Upper lobe of left lung (tissue), 6 donors: ENCODE data around the gene ARHGEF4. TPM values are rescaled to one million over a fixed set of nuclear protein-coding genes. Genes with fewer than 3 reads are reported as not detected.
"Not testable (repeated sequence)": the region's sequence is repeated elsewhere in the genome, so short reads cannot be mapped to it uniquely, and the experiment has no call there.

Experiments
- ATAC-seq, 2 donors: fragments of 200-7000 bp; cut with Tn5 transposase; one replicate each; pipeline ENCODE4 v1.9.1; 2022; ENCODE audit warnings: mild to moderate bottlenecking in 2 of 2, moderate library complexity in 2 of 2; ENCODE audit not compliant: low FRiP score in 2 of 2
- DNase-seq, 2 donors: peaks; one replicate each; pipeline ENCODE4 v3.0.0-alpha.2; 2019 to 2020
- H3K27ac ChIP-seq, 4 donors: fragments of 200-600 bp; sonication (generic); one replicate each; pipeline ENCODE4 v1.5.1; 2016 to 2019
- H3K27me3 ChIP-seq, 4 donors: fragments of 200-600 bp; sonication (generic); one replicate each; pipeline ENCODE4 v1.5.1; 2017 to 2019
- H3K36me3 ChIP-seq, 4 donors: fragments of 200-600 bp; sonication (generic); one replicate each; pipeline ENCODE4 v1.5.1; 2016 to 2019
- H3K4me1 ChIP-seq, 4 donors: fragments of 200-600 bp; sonication (generic); one replicate each; pipeline ENCODE4 v1.5.1; 2018 to 2019
- H3K4me3 ChIP-seq, 4 donors: fragments of 200-600 bp; sonication (generic); one replicate each; pipeline ENCODE4 v1.5.1; 2017 to 2019; ENCODE audit warnings: mild to moderate bottlenecking in 2 of 4, moderate library complexity in 1 of 4
- H3K9me3 ChIP-seq, 4 donors: fragments of 200-600 bp; sonication (generic); one replicate each; pipeline ENCODE4 v1.5.1; 2018 to 2019
- EP300 ChIP-seq, 4 donors: sonication (generic); formaldehyde crosslinking; IDR thresholded peaks; one replicate each; pipeline ENCODE4 v1.5.1; 2017; ENCODE audit warnings: antibody characterized with exemption in 4 of 4, control low read depth in 2 of 4
- POLR2A ChIP-seq, 4 donors: fragments of 450-650 bp; IDR thresholded peaks; one replicate each; pipeline ENCODE4 v1.5.1; 2016 to 2017; ENCODE audit warnings: antibody characterized with exemption in 4 of 4, mild to moderate bottlenecking in 2 of 4
- POLR2AphosphoS5 ChIP-seq, 2 donors: sonication (generic); formaldehyde crosslinking; IDR thresholded peaks; one replicate each; pipeline ENCODE4 v1.5.1; 2017; ENCODE audit warnings: antibody characterized with exemption in 2 of 2
- WGBS, 2 donors: methylation state at CpG; one replicate each; pipeline ENCODE4 v1.1.5; 2017 to 2018; 5-methylcytosine and 5-hydroxymethylcytosine counted together
- total RNA-seq, 6 donors: library from RNA; depleted of rRNA in 4 of 6; stranded (reverse); fragments of >200 nt in 4 of 6; gene quantifications; one replicate each; pipeline versions ENCODE4 v1.1.0 to v1.2.1, GENCODE V29; 2016 to 2021
- TF ChIP-seq, protein P1 (sequence below), 6 experiments: fragments of 450-650 bp in 4 of 6; fragments of 200-600 bp in 2 of 6; sonication (generic) in 2 of 6; IDR thresholded peaks; one replicate each; pipeline ENCODE4 v1.5.1; 2016 to 2019; ENCODE audit warnings: antibody characterized with exemption in 6 of 6
- donor health status: DM: no; HTN: no; CAD: no; lungs with moderate emphysema.
- donor health status: DM: no; HTN: yes; CAD: no; lungs with severe emphysema.

Gene ARHGEF4
- total RNA-seq, 6 donors from 2014 or later = 10.1 to 101 (median 22.5) TPM

DNA sequence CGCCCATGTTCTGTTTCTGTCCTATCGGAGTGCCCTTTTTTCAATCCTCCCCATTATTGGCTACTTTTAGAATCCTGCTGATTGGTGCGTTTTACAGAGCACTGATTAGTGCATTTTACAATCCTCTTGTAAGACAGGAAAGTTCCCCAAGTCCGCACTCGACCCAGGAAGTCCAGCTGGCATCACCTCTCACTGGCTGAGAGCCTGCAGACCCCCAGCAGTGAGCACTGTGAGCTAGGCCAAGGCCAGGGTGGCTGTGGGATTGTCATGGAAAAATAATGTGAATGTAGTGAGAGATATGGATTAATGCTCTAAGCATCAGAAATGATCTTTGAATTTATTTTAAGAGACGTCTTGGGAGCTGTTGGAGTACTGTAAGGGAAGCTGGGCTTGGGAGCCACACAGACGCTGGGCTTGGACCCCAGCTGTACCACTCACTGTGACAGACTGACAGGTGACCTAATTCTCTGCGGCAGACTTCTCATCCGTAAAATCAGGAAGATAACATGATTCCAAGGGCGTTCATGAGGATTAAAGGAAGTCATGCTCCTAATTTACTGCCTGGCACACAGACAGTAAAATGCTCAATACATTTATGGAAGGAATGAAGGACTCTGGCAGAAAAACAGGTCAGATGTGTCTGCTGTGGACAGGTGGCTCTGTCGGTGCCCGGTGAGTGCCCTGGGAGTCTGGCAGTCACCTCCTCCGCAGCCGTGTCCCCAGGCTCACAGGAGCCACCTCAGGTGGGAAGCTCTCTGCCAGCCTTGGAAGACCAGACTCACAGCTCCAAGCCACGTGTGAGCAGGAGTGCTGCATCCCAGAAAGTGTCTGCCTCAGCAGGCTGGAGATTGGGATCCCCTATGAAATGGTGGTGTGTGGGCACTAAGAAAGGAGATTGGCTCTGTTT is 151.1 kb downstream of the ARHGEF4 start:
- no peak for DNase-seq
- 74 to 80% methylated on average over 15 of the region's 15 CpGs for WGBS, 2 donors
- ATAC-seq = no peak

DNA sequence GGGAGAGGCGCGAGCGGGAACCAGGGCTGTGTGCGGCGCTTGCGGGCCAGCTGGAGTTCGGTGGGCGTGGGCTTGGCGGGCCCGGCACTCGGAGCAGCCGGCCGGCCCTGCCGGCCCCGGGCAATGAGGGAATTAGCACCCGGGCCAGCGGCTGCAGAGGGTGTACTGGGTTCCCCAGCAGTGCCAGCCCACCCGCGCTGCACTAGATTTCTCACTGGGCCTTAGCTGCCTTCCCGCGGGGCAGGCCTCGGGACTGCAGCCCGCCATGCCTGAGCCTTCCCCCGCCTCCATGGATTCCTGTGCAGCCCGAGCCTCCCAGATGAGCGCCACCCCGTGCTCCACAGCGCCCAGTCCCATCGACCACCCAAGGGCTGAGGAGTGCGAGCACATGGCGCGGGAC is 154.7 kb downstream of the ARHGEF4 start:
- not testable (repeated sequence) for H3K4me3 ChIP-seq, H3K36me3 ChIP-seq, H3K4me1 ChIP-seq, DNase-seq, H3K9me3 ChIP-seq, H3K27ac ChIP-seq, H3K27me3 ChIP-seq, ATAC-seq
- WGBS, 2 donors = 95 to 97% methylated on average over 10 to 28 of the region's 32 CpGs

More for the DNA sequence above, 151.1 kb downstream of the ARHGEF4 start:
- no peaks in the 10 kb centered on the region for H3K36me3 ChIP-seq
- no peak overlapping the region for H3K27ac ChIP-seq
- H3K4me3 ChIP-seq = no peak overlapping the region
- no peaks in the 10 kb centered on the region for H3K9me3 ChIP-seq
- H3K4me1 ChIP-seq = peaks cover 0 to 3% (median 0%) of the 10 kb centered on the region in 4 donors
- no peaks in the 10 kb centered on the region for H3K27me3 ChIP-seq
- no peak for TF ChIP-seq POLR2AphosphoS5 (IDR thresholded peaks at IDR 0.05)
- no peak for TF ChIP-seq EP300 (IDR thresholded peaks at IDR 0.05)
- no peak for TF ChIP-seq POLR2A (IDR thresholded peaks at IDR 0.05)
- TF ChIP-seq, protein P1, sequence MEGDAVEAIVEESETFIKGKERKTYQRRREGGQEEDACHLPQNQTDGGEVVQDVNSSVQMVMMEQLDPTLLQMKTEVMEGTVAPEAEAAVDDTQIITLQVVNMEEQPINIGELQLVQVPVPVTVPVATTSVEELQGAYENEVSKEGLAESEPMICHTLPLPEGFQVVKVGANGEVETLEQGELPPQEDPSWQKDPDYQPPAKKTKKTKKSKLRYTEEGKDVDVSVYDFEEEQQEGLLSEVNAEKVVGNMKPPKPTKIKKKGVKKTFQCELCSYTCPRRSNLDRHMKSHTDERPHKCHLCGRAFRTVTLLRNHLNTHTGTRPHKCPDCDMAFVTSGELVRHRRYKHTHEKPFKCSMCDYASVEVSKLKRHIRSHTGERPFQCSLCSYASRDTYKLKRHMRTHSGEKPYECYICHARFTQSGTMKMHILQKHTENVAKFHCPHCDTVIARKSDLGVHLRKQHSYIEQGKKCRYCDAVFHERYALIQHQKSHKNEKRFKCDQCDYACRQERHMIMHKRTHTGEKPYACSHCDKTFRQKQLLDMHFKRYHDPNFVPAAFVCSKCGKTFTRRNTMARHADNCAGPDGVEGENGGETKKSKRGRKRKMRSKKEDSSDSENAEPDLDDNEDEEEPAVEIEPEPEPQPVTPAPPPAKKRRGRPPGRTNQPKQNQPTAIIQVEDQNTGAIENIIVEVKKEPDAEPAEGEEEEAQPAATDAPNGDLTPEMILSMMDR (IDR thresholded peaks at IDR 0.05) = no peak

DNA sequence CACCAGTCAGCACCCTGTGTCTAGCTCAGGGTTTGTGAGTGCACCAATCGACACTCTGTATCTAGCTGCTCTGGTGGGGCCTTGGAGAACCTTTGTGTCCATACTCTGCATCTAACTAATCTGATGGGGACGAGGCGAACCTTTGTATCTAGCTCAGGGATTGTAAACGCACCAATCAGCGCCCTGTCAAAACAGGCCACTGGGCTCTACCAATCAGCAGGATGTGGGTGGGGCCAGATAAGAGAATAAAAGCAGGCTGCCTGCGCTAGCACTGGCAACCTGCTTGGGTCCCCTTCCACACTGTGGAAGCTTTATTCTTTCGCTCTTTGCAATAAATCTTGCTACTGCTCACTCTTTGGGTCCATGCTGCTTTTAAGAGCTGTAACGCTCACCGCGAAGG is 155.3 kb downstream of the ARHGEF4 start:
- not testable (repeated sequence) for H3K36me3 ChIP-seq, H3K27me3 ChIP-seq, ATAC-seq, H3K27ac ChIP-seq, DNase-seq, H3K9me3 ChIP-seq, H3K4me1 ChIP-seq, H3K4me3 ChIP-seq
- WGBS, 2 donors = 91 to 92% methylated on average over 9 to 10 of the region's 10 CpGs

DNA sequence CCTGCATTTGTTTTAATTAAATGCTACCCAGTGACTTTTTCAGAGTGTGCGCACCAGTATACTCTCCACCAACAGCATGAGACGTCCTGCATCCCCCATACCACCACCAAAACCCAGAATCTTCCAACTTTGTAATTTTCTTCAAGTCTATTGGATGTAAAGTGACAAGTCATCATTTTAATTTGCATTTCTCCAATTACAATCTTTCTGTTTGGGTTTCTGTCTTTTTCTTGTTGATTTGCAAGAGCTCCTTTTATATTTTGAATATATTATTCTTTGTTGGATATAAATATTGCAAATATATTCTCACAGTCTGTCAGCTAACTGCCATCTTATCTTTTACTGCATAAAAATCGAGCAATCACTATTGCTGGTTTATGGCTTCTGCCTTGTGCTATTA is 160.0 kb downstream of the ARHGEF4 start:
- ATAC-seq = no peak
- no peak overlapping the region for H3K27ac ChIP-seq
- WGBS, 2 donors = 76 to 81% methylated on average over 3 of the region's 3 CpGs

DNA sequence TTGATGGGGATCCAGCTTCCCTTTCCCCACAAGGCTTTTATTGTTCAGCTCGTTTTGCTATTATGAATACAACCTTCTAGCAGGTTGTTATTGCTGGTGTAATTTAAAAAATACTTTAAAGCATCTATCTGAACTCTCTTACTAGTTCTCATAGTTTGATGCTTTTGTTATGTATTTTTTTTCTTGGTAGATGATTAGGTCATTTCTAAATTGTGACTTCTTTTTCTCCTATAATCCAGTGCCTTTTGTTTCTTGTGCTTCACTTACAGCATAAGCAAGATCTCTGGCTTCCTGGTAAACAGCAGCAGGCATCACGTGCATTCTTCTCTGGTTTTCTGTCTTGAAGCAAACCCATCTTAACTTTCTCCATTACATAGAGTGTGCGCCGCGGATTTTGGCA is 160.5 kb downstream of the ARHGEF4 start:
- WGBS, 2 donors = 66 to 74% methylated on average over 5 of the region's 5 CpGs
- Histone ChIP-seq H3K36me3 (no peaks in the 10 kb centered on the region), H3K27ac (no peak overlapping the region), H3K27me3 (no peaks in the 10 kb centered on the region), H3K4me3 (no peak overlapping the region), H3K4me1 (no peaks in the 10 kb centered on the region), H3K9me3 (no peaks in the 10 kb centered on the region)
- ATAC-seq (no peak), DNase-seq (no peak)
- TF ChIP-seq POLR2A (IDR thresholded peaks at IDR 0.05) (no peak), EP300 (IDR thresholded peaks at IDR 0.05) (no peak), POLR2AphosphoS5 (IDR thresholded peaks at IDR 0.05) (no peak)
- TF ChIP-seq, protein P1 (IDR thresholded peaks at IDR 0.05) = no peak

More for the DNA sequence above, 160.0 kb downstream of the ARHGEF4 start:
- Histone ChIP-seq H3K9me3 (no peaks in the 10 kb centered on the region), H3K27me3 (no peaks in the 10 kb centered on the region), H3K36me3 (no peaks in the 10 kb centered on the region), H3K4me1 (no peaks in the 10 kb centered on the region), H3K4me3 (no peak overlapping the region)
- TF ChIP-seq, protein P1 (IDR thresholded peaks at IDR 0.05) = no peak
- TF ChIP-seq POLR2A (IDR thresholded peaks at IDR 0.05) (no peak), POLR2AphosphoS5 (IDR thresholded peaks at IDR 0.05) (no peak), EP300 (IDR thresholded peaks at IDR 0.05) (no peak)
- no peak for DNase-seq

DNA sequence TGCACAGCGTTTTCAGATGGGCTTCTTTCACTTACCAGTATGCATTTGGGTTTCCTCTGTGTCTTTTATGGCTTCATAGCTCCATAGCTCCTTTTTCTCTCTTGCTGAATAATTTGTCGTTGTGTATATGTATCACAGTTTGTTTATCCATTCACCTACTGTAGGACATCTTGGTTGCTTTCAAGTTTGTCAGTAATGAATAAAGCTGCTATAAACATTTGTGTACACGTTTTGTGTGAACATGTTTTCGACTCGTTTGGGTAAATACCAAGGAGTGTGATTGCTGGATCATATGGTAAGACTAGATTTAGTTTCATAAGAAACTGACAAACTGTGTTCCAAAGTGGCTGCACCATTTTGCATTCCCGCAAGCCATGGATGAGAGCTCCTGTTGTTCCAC is 161.8 kb downstream of the ARHGEF4 start:
- TF ChIP-seq POLR2A (IDR thresholded peaks at IDR 0.05) = no peak
- TF ChIP-seq, protein P1 (IDR thresholded peaks at IDR 0.05) = no peak
- TF ChIP-seq EP300 (IDR thresholded peaks at IDR 0.05) = no peak
- TF ChIP-seq POLR2AphosphoS5 (IDR thresholded peaks at IDR 0.05) = no peak

More for the DNA sequence above, 161.8 kb downstream of the ARHGEF4 start:
- WGBS, 2 donors = 74% methylated on average over 6 of the region's 6 CpGs
- H3K4me1 ChIP-seq = no peaks in the 10 kb centered on the region
- DNase-seq (no peak), ATAC-seq (no peak)
- no peaks in the 10 kb centered on the region for H3K36me3 ChIP-seq
- no peak overlapping the region for H3K4me3 ChIP-seq
- no peaks in the 10 kb centered on the region for H3K9me3 ChIP-seq
- H3K27me3 ChIP-seq = no peaks in the 10 kb centered on the region
- no peak overlapping the region for H3K27ac ChIP-seq
